ENCODE data around the gene RUBCN. TPM values are rescaled to one million over a fixed set of nuclear protein-coding genes. Genes with fewer than 3 reads are reported as not detected.
A peak's percentile ranks its signal among the peaks of the same experiment; 100 is the strongest.

The RUBCN gene
- total and polyA plus RNA-seq, 2 of the 13 experiments (the other 11 are each of a cell fraction or from before 2014, with no cell fraction given), result 5.2 to 8.1 TPM

DNA sequence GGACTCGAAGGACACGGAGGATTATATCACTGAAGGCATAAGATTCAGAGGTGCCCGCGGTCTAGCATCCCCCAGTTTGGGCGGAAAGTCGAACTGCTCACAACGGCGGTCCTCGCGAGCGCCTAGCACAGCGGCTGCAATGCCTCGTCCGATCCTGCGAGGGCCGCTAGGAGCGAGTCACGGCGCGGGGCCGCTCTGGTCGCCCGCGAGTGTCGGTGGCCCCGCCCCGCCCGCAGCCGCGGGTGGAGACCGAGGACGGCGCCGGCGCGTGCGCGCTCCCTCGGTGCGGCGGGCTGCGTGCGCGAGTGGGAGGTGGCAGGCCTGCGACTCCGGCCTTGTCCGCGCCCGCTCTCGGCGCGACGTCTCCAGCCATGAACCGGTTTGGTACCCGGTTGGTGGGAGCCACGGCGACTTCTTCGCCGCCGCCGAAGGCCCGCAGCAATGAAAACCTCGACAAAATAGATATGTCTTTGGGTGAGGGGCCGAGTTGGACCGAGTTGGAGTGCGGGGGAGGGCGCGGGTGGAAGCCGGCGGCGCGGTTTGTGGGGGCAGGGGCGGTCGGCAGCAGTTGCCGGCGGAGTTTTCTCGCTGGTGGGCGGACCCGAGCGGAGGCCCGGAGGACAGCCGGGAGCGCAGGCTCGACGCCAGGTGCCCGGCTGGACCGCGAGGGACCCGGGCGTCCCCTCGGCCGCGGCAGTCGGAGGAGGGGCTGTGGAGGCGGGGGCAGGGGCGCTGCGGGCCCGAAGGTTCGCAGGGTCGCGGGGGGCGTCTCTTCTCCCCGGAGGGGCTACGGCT, 13.1 kb upstream of the RUBCN start, which contains the start of gene FYTTD1 (continued):
- TF ChIP-seq BCL3 (CRISPR knock-in tag; IDR thresholded peaks at IDR 0.05) (peak; percentile 86; the same call in 1 of the 2 replicates), ZSCAN31 (CRISPR knock-in tag; IDR thresholded peaks at IDR 0.05; ENCODE audit: low read depth) (peak; percentile 88), E2F2 (CRISPR knock-in tag; IDR thresholded peaks at IDR 0.05; ENCODE audit: borderline replicate concordance) (no peak), KDM6A (CRISPR knock-in tag; IDR thresholded peaks at IDR 0.05; ENCODE audit: low read depth) (no peak), HOXD1 (CRISPR knock-in tag; IDR thresholded peaks at IDR 0.05) (no peak; the same call in 1 of the 2 replicates), ZNF788 (CRISPR knock-in tag; IDR thresholded peaks at IDR 0.05; ENCODE audit: borderline replicate concordance) (peak; percentile 67; the same call in 1 of the 2 replicates), THAP11 (CRISPR knock-in tag; IDR thresholded peaks at IDR 0.05) (peak; percentile 78), HNRNPL (IDR thresholded peaks at IDR 0.05; ENCODE audit: low read depth, low read length) (no peak), ZNF878 (CRISPR knock-in tag; IDR thresholded peaks at IDR 0.05) (peak; percentile 41; the same call in 1 of the 2 replicates), ZIK1 (CRISPR knock-in tag; IDR thresholded peaks at IDR 0.05; ENCODE audit: borderline replicate concordance, low read depth) (peak; percentile 92; the same call in 1 of the 2 replicates), MXD3 (CRISPR knock-in tag; IDR thresholded peaks at IDR 0.05) (peak; percentile 19), ZNF30 (CRISPR knock-in tag; IDR thresholded peaks at IDR 0.05) (no peak), ZNF816 (CRISPR knock-in tag; IDR thresholded peaks at IDR 0.05; ENCODE audit: borderline replicate concordance) (no peak)
- TF ChIP-seq, protein P1, sequence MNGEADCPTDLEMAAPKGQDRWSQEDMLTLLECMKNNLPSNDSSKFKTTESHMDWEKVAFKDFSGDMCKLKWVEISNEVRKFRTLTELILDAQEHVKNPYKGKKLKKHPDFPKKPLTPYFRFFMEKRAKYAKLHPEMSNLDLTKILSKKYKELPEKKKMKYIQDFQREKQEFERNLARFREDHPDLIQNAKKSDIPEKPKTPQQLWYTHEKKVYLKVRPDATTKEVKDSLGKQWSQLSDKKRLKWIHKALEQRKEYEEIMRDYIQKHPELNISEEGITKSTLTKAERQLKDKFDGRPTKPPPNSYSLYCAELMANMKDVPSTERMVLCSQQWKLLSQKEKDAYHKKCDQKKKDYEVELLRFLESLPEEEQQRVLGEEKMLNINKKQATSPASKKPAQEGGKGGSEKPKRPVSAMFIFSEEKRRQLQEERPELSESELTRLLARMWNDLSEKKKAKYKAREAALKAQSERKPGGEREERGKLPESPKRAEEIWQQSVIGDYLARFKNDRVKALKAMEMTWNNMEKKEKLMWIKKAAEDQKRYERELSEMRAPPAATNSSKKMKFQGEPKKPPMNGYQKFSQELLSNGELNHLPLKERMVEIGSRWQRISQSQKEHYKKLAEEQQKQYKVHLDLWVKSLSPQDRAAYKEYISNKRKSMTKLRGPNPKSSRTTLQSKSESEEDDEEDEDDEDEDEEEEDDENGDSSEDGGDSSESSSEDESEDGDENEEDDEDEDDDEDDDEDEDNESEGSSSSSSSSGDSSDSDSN (CRISPR knock-in tag; IDR thresholded peaks at IDR 0.05), result peak; percentile 66
- TF ChIP-seq, protein P2, sequence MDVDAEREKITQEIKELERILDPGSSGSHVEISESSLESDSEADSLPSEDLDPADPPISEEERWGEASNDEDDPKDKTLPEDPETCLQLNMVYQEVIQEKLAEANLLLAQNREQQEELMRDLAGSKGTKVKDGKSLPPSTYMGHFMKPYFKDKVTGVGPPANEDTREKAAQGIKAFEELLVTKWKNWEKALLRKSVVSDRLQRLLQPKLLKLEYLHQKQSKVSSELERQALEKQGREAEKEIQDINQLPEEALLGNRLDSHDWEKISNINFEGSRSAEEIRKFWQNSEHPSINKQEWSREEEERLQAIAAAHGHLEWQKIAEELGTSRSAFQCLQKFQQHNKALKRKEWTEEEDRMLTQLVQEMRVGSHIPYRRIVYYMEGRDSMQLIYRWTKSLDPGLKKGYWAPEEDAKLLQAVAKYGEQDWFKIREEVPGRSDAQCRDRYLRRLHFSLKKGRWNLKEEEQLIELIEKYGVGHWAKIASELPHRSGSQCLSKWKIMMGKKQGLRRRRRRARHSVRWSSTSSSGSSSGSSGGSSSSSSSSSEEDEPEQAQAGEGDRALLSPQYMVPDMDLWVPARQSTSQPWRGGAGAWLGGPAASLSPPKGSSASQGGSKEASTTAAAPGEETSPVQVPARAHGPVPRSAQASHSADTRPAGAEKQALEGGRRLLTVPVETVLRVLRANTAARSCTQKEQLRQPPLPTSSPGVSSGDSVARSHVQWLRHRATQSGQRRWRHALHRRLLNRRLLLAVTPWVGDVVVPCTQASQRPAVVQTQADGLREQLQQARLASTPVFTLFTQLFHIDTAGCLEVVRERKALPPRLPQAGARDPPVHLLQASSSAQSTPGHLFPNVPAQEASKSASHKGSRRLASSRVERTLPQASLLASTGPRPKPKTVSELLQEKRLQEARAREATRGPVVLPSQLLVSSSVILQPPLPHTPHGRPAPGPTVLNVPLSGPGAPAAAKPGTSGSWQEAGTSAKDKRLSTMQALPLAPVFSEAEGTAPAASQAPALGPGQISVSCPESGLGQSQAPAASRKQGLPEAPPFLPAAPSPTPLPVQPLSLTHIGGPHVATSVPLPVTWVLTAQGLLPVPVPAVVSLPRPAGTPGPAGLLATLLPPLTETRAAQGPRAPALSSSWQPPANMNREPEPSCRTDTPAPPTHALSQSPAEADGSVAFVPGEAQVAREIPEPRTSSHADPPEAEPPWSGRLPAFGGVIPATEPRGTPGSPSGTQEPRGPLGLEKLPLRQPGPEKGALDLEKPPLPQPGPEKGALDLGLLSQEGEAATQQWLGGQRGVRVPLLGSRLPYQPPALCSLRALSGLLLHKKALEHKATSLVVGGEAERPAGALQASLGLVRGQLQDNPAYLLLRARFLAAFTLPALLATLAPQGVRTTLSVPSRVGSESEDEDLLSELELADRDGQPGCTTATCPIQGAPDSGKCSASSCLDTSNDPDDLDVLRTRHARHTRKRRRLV (CRISPR knock-in tag; IDR thresholded peaks at IDR 0.05), result no peak
- TF ChIP-seq, protein P3, sequence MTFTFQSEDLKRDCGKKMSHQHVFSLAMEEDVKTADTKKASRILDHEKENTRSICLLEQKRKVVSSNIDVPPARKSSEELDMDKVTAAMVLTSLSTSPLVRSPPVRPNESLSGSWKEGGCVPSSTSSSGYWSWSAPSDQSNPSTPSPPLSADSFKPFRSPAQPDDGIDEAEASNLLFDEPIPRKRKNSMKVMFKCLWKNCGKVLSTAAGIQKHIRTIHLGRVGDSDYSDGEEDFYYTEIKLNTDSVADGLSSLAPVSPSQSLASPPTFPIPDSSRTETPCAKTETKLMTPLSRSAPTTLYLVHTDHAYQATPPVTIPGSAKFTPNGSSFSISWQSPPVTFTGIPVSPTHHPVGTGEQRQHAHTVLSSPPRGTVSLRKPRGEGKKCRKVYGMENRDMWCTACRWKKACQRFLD (CRISPR knock-in tag; IDR thresholded peaks at IDR 0.05; ENCODE audit: borderline replicate concordance), result no peak; the same call in 1 of the 2 replicates
